GM19023 (cell line): ENCODE results near the gene LDLRAD4.
"Not testable (repeated sequence)": the region's sequence is repeated elsewhere in the genome, so short reads cannot be mapped to it uniquely, and the experiment has no call there.

Experiments used
- ATAC-seq: cut with Tn5 transposase; IDR thresholded peaks from one replicate; pipeline ENCODE4 v1.9.1; 2021; ENCODE audit warnings: mild to moderate bottlenecking, moderate library complexity; ENCODE audit not compliant: unreplicated experiment

The LDLRAD4 gene

DNA sequence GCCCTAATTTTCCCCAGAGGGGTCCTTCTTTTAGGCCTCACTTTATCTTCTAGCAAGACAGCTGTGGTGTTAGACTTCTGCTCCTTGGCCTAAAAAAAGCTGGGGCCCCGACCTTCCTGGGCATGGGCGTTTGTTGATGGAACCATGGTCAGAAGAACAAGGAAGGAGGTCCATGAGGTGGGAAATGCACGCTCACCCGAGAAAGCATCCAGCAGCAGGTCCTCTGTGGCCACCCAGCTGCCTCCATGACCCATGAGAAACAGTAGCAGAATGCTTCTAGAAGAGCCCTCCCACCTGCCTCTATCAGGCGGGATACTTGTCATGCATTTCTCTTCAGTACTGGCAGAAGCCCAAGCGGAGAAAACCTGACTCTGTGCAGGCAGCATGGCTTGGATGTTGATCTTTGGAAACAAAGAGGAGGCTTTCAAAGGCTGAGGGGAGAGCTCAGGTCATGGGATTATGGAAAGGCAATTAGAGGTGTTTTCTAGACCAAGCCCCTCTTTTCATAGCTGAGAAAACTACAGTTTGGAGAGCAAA, 258.7 kb downstream of the LDLRAD4 start:
- ATAC-seq: no peak

DNA sequence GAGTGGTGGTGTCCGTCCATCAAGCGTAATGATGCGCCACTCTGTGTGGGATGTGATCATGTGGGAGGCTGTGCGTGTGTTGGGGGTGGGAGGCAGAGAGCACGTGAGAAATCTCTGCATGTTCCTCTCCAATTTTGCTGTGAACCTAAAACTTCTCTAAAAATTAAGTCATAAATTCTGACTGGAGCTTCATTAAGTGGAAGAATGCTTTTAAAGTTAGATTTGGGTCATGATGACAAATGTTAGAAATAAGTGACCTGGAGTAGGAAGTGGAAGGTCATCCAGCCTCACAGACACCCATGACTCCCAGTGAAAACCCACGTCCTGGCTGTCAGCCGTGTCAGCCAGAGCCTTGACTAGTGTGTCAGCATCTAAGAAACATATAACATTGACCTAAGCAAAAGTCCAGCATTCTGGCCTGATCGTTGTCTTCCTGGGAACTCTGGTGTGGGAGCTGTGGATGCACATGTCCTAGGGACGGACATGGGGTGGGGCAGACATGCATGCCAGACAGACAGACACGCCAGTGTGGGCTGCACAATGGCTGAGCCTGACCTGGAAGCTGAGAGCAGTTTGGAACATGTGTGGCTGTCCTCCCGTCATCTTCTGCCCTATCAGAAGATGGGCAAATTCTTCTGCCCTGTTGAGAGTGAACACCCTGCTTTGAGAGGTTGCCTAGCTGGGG, 262.2 kb downstream of the LDLRAD4 start:
- ATAC-seq: no peak

DNA sequence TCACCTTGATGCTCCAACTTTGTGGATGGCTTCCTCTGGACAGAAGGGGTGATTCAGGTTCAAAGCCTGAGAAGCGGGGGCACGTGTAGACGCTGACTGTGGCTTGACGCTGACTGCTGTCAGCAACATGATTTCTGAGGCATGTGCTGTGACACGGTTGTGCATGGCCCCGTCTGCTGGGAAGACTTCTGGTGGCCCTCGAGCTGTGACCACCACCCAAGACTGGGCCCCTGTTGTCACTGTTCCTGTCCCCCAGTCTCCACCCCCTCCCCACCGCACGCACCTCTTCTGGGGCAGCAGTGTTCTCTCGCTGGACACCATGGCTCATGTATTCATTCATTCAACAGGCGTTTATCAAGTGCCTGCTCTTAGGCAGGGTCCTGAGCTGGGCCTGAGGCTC, 262.8 kb downstream of the LDLRAD4 start:
- no peak for ATAC-seq

DNA sequence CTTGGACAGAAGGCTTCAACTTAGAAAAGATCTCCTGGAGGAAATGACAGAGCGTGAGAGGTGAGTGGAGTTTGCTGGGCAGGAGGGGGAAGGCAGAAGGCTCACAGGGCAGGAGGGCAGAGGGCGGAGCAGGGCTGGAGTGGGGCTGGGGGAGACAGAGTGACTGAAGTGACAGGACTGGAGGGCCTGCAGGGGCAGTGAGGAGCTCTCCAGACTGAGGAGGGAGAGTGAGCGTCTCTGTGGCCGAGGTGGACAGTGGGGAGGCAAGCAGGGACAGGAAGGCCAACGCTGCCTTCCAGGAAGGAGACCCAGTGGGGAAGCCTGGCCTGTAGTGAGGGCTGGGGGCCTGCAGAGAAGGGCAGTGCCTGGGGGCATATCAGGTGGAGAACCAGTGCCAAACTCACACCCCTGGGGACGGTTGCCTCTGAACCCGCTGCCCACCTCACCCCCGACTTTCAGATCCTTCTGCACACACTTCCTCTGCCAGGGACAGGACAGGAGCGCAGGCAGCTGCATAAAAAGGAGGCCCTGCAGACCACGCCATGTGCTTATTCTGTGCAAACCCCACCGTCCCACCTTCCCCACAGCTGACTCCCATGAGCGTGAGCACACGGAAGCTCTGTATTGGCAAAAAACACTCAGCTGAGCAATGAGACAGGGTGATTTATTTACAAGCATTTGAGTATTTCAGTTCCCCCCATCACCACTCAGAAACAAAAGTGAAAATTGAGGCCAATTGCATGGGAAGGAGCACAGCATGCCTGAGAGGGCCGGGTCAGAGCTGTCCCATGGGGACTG, 263.5 kb downstream of the LDLRAD4 start:
- peak; percentile 94 for ATAC-seq

DNA sequence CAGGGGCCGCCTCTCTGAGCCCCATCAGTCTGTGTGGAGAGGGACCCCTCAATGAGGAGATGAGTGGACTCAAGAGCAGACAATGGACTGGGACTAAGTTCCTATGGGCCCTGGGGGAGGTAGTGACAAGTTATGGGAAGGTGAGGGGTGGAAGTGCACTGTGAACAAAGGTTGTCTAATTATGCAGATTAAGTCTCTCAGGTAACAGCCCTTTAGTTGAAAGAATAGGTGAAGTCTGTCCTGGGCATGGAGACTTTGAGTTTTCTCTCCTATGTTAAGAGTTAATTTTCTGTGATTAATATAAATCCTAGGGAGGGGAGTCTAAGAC, 264.0 kb downstream of the LDLRAD4 start:
- ATAC-seq: no peak

DNA sequence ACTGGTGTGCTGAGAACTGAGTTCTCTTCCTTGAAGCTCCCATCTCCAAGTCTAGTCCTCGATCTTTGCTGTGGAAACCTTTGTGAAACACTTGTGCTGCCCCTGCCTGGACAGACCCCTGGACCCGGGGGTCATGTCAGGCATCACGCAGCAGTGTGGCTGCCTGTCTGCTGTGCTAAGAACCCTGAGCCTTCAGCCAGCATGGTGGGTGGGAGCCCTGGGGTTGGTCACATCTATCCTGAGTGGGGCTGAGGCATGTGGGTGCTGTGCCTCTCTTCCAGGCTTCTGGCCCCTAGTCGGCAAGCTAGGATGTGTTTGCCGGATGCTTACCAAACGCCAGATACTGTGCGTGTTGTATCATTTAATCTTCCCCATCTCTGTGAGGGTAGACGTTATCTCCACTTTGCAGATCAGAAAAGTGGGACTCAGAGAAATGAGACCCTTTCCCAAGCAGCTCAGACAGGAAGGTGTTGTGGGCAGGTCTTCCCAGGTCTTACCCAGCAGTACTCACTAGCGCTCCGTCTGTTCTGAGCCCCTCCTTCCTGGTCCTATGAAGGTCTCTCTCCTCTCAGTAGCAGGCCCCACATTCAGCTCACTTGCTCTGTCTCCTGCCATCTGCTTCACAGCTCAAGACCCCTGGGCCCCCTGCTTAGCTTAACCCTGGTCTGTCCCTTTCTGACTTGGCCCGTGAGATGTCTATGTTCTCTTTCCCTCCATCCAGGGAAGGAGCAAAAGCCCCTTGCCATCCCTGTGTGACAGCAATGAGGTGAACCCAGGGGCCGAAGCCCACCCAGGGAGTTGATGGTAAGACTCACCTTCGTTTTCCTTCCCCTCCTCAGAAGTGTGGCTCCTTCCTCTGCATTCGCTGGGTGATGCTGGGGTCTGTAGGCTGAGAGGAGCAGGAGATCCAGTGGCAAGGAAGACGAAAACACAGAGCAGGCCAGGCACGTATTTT, 265.0 kb downstream of the LDLRAD4 start:
- no peak for ATAC-seq

DNA sequence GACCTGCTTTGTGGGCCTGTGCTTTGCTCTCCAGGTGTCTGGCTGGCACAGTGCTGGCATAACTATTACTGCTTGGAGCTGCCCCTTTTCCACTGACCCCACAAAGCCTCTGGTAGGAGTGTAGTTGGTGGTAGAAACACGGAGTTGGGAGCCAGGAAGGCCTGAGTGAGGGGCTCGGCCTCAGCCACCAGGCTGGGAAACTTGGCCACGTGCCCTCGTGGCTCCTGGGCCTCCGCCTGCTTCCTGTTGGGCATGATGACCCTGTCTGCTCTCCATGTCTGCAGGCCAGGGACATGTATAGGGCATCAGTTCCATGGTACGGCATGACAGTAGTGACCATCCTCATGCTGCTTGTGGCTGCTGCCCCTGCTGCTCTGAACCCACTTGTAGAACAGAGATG, 266.6 kb downstream of the LDLRAD4 start:
- no peak for ATAC-seq

DNA sequence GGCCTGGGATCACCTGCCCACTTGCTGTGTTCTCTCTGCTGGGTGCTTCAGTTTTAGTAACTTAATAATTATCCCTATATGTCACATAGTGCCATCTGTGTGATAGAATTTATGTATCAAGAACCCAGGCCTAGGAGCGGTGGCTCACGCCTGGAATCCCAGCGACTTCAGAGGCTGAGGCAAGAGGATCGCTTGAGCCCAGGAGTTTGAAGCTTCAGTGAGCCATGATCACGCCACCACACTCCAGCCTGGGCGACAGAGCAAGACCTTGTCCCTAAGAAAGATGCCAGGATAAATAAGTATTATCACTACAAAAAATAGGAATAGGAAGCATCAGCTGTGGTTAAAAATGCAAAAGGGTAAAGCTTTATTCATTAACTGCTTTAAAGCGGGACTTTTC, 267.0 kb downstream of the LDLRAD4 start:
- ATAC-seq: no peak

DNA sequence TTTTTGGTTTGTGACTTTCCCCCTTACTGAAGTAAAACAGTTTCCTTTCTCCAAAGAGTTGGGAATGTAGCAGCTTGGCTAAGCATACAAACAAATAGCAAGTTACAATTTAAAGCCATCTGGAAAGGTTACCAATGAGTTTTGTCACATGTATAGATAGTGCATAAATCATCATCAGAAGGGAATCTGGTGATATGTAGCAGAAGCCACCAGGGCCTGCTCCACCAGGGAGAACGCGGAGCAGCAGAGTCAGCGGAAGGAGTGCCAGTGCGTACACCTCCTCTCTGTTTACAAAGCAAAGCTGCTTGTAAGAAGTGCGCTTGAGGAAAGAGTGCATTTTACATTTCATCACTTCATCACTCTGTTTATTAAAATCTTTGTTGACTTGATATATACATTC, 267.7 kb downstream of the LDLRAD4 start:
- no peak for ATAC-seq

DNA sequence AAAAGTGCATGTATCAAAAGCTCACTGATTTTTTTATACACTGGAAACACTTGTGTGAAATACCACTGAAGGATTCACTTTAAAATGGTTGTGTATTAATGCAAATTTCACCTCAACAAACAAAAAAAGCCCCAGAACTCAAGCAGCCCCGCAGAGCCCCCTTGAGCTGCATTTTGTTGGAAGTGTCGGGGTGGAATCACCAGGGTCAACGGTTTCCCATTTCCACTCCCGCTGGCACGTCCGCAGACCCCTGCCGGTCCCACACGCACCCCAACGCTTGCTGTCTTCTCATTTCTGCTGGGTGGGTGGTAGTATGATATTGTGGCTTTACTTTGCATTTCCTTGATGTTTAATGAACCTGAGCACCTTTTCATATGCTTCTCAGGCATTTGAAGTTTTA, 268.1 kb downstream of the LDLRAD4 start:
- ATAC-seq: no peak

DNA sequence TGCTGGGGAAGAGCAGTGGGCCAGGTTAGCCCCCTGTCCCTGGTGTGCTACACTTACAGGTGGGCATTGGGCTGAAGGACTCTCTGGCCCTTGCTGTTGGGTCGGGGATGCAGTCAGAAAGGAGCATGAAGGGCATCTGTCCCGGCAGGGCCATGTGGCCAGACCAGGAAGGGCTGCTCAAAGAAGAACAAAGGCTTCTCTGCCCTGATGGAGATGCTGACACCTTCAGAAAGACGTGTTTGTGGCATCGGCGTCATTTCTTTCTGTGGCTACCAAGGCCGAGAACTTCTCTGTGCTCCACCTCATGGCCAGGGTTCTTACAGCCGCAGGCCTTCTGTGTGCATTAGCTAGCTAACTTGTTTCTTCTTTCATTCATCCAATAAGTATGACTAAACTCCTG, 268.7 kb downstream of the LDLRAD4 start:
- no peak for ATAC-seq

DNA sequence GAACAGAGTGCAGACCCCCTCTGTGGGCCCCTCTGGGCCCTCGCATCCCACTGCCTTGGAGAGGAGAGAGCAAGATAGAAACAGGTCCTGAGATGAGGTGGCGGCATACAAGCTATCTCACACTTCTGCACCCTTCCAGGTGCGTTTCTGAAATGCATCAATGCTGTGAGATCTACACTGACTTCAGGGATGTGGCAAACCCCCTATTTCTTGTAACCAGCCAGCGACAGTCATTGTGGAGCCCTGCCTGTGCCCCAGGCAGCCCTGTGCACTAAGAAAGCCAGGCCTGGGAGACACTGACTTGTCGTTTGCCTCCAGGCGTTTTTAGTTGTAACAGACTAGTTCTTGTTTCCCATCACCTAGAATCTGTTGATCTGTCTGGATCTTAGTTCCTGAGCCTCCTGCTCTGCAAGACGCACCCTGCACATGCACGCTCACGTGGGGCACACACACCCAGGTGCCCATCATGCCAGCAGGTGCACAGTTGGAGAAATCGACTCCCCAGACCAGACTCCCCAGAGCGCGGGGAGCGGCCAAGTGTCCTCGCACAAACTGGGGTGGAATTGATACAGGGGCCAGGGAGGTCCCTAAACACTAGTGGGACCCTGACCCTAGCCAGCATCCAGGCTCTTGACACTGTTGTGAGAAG, 269.8 kb downstream of the LDLRAD4 start:
- no peak for ATAC-seq

DNA sequence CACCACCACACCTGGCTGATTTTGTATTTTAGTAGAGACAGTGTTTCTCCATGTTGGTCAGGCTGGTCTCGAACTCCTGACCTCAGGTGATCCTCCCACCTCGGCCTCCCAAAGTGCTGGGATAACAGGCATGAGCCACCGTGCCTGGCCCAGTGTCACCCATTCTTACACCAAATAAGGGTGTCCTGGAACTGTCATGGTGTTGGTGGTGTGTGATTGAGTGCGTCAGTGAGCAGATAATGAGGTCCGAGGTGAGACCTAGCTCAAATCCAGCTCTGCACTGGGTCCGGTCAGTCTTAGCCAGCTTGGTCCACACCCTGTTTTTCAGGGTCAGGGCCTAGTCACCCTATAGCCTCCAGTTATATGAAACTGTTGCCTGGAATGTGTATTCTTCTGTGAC, 270.7 kb downstream of the LDLRAD4 start:
- ATAC-seq: not testable (repeated sequence)

DNA sequence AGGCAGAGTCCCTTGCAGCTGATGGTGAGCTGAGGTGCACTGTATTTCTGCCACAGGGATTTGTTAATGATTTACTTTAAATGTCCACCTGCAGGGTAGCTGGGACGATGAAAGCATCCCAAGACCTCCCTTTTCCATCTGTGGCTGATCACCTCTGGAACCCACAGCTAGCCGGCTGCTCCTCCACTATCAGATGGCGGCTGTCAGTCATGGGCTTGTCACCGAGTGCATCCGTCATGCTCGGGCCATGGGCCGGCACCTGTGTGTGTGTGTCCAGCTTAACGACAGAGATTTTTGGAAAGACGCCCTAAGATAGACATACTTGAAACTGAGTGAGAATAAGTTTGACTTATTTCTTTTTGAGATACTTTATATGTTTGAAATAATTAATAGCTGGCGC, 272.6 kb downstream of the LDLRAD4 start:
- no peak for ATAC-seq

DNA sequence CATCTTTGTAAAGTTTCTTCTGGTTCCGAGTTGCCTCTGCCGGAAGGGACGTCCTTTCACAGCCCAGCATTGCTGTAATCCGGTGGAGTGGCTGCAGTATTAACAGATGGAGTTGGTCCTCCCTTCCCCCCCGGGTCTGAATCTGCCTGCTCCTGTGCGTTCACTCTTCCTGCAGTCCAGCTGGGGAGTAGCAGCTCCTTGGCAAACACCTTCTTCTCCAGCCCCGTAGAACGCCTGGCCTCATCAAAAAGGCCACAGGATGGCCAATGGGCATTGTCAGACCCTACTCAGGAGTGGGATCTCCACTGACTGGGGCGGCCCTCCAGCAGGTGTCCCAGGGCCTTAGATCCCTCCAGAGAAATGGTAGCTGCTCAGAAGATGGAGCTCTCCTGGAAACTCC, 273.8 kb downstream of the LDLRAD4 start:
- ATAC-seq: no peak

DNA sequence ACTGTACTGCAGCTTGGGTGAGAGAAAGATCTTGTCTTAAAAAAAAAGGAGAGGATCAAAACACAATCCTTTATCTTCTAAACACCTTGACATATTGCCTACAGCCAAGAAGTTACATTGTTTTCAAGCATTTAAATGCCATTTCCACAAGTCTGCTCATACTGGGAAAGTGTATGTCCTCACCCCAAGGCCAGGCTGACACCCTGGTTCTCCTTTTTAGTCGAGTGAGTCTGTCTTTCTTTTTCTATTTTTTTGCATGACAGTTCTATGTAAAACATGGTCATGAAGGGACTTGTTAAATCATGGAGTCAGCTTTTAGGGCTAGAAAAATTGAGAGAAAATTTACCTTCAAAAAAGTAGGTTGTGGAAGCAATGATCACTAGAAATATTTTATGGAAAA, 274.5 kb downstream of the LDLRAD4 start:
- no peak for ATAC-seq

DNA sequence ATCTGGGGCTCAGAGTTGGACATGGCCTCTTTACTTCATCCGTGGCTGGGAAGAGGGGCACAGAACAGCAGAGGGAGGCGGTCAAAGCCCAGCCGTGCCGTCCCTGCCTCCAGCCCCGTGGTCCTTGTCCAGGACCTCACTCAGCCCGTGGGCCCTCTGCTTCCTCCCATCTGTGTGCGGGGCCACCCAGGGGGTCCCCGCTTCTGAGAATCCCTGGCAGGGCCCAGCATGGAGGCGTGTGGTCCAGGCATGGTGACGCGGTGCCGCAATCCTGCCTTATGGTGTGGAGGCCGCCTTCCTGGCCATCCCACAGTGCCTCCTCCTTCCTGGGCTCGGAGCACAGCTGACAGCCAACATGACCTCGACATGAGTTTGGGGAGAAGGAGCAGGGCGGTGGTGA, 275.2 kb downstream of the LDLRAD4 start:
- no peak for ATAC-seq

DNA sequence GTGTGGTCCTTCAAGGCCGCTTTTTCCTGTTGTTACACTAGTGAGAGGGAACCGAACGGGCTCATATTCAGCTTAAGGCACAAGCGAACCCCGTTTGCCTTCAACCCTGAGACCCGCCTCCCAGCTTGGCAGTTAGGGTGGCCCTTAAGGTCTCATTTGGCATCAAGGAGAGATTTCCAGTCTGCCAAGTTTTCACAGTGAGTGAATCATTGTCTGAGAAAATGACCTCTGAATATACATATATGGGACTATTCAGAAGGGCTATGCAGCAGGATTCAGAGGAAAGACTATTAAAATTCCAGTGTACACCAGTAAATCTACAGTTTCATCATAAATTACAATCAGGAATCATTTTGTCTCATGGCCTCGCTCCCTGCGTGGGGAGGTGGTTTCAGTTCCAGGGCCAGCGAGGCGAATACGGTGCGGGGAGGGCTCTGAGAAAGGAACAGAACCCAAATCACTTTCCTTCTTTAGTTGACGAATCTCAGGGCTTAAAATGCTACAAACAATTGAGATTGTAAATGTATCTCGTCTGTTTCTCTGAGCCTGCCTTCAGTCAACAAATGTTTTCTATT, 276.4 kb downstream of the LDLRAD4 start:
- no peak for ATAC-seq

DNA sequence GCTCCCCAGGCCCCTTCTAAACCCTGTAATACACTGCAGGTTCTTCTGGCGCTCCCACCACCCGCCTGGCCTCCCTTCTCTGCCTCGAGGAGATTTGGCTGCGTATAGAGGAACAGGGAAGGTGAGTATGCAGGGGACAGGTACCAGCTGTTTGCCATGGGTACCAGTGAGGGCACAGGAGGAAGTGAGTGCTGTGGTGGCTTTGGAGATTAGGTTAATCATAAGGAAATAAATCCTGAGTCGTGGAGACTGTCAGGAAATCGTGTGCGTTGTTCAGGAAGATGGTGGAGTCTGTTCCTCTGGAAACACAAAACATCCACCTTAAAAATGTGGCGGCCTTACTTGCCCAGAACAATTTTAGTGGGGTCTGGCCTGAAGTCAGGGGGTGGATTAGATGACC, 277.4 kb downstream of the LDLRAD4 start:
- no peak for ATAC-seq

DNA sequence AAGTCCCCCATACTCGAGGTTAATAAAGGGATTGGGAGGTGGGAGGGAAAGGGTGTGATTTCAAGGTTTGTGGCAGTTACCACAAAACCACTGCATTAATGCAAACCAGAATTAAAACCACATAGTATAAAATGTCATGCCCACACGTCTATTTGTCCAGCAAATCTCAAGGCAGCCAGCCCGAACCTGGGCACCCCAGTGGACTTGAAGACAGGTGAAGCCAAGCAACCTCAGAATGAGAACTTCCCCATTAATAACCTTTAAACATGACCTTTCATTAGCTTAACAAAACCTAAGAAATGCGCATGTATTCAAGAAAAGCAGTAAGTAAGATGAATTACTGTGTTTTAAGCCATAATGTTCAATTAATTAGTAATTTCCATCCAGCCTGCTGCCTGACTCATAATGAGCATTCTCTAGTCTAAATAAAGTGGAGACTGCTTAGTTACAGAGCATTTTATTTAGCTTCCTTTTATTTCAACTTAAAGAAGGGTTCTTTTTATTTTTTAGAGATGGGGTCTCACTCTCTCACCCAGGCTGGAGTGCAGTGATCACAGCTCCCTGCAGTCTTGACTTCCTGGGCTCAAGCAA, 278.2 kb downstream of the LDLRAD4 start:
- ATAC-seq: no peak
